Dermis lymphatic vessel endothelial cell (primary cell): ENCODE data around the gene SLC6A8. TPM values are rescaled to one million over a fixed set of nuclear protein-coding genes. Genes with fewer than 3 reads are reported as not detected.

ENCODE experiments used
- total RNA-seq: library from RNA; depleted of rRNA; stranded (reverse); fragments of >200 nt; gene quantifications from 2 replicates; pipeline ENCODE4 v1.2.1, GENCODE V29; 2014

SLC6A8 gene
- 3.1 and 7.4 TPM in 2 replicates for total RNA-seq

GRCh38 chrX:153687121-153688039 lies at the start of gene SLC6A8:
TSS of gene SLC6A8 (plus strand) at chrX:153687926. CDS start at chrX:153688575, 649 bp downstream.

GRCh38 chrX:153646620-153647373 lies 40.9 kb upstream of the SLC6A8 start, which contains the start of gene DUSP9:
TSS of gene DUSP9 (plus strand) at chrX:153647203. CDS start at chrX:153647954, 751 bp downstream.

GRCh38 chrX:153673428-153674218 lies 14.1 kb upstream of the SLC6A8 start, which contains the start of gene PNCK:
TSS of gene PNCK (minus strand) at chrX:153673813. CDS start at chrX:153673076, 737 bp downstream.

GRCh38 chrX:153724252-153725038 lies 36.7 kb downstream of the SLC6A8 start, which contains the start of the genes ABCD1 and BCAP31:
TSS of gene ABCD1 (plus strand) at chrX:153724856. CDS start at chrX:153725267, 411 bp downstream.
TSS of gene BCAP31 (minus strand) at chrX:153724387. CDS start at chrX:153723244, 1,143 bp downstream.

Other genes starting within 250 kb of the SLC6A8 start
- 1.0 and 4.7 TPM in 2 replicates for gene TREX2, start 241.9 kb upstream of the SLC6A8 start, total RNA-seq
- 9.0 and 17.6 TPM in 2 replicates for gene HAUS7, start 217.3 kb upstream of the SLC6A8 start, total RNA-seq
- gene BGN, start 192.9 kb upstream of the SLC6A8 start, total RNA-seq = 11.2 and 22.4 TPM in 2 replicates
- under 0.01 TPM in 1 of 2 replicates, not detected in the other for gene ATP2B3, start 170.3 kb upstream of the SLC6A8 start, total RNA-seq
- 32.1 and 36.3 TPM in 2 replicates for gene CCNQ, start 88.8 kb upstream of the SLC6A8 start, total RNA-seq
- 0.09 TPM in 1 of 2 replicates, not detected in the other for gene DUSP9, start 40.7 kb upstream of the SLC6A8 start, total RNA-seq
- gene PNCK, start 14.1 kb upstream of the SLC6A8 start, total RNA-seq = not detected in 2 replicates
- 362 and 467 TPM in 2 replicates for gene BCAP31, start 36.5 kb downstream of the SLC6A8 start, total RNA-seq
- 6.0 and 7.7 TPM in 2 replicates for gene ABCD1, start 36.9 kb downstream of the SLC6A8 start, total RNA-seq
- gene PLXNB3, start 76.3 kb downstream of the SLC6A8 start, total RNA-seq = 2.4 and 3.1 TPM in 2 replicates
- gene SRPK3, start 93.1 kb downstream of the SLC6A8 start, total RNA-seq = 0.43 and 1.3 TPM in 2 replicates
- 34.8 and 39.1 TPM in 2 replicates for gene IDH3G, start 106.4 kb downstream of the SLC6A8 start, total RNA-seq
- 133 and 187 TPM in 2 replicates for gene SSR4, start 106.7 kb downstream of the SLC6A8 start, total RNA-seq
- 0.33 and 0.43 TPM in 2 replicates for gene PDZD4, start 142.6 kb downstream of the SLC6A8 start, total RNA-seq
- 0.26 and 1.1 TPM in 2 replicates for gene L1CAM, start 198.2 kb downstream of the SLC6A8 start, total RNA-seq
- 2.1 and 3.5 TPM in 2 replicates for gene AVPR2, start 216.7 kb downstream of the SLC6A8 start, total RNA-seq
- 3.7 and 4.8 TPM in 2 replicates for gene ARHGAP4, start 238.3 kb downstream of the SLC6A8 start, total RNA-seq
- gene NAA10, start 247.1 kb downstream of the SLC6A8 start, total RNA-seq = 37.6 and 48.4 TPM in 2 replicates